Breast epithelium (tissue), 3 donors: ENCODE data around the gene PLK5.

ENCODE experiments used
- POLR2A ChIP-seq: fragments of 450-650 bp; IDR thresholded peaks from one replicate; pipeline ENCODE4 v1.6.1; 2016; ENCODE audit warnings: antibody characterized with exemption, mild to moderate bottlenecking, moderate library complexity
- TF ChIP-seq, protein P1 (sequence below), 3 donors: fragments of 450-650 bp; IDR thresholded peaks; one replicate each; pipeline ENCODE4 v1.5.1; 2016 to 2017; ENCODE audit warnings: antibody characterized with exemption in 3 of 3, mild to moderate bottlenecking in 3 of 3, moderate library complexity in 3 of 3

DNA sequence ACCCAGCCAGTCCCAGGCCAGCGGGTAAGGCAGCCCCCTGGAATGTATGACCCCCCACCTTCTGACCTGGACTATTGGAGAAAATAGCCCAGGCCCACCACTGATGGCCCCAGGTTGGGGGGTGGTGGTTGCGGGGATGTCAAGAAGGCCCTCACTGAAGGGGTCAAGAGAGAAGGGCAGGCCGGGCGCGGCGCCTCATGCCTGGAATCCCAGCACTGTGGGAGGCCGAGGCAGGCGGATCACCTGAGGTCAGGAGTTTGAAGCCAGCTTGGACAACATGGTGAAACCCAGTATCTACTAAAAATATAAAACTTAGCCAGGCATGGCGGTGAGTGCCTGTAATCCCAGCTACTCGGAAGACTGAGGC is 9.6 kb upstream of the PLK5 start:
- TF ChIP-seq, protein P1, sequence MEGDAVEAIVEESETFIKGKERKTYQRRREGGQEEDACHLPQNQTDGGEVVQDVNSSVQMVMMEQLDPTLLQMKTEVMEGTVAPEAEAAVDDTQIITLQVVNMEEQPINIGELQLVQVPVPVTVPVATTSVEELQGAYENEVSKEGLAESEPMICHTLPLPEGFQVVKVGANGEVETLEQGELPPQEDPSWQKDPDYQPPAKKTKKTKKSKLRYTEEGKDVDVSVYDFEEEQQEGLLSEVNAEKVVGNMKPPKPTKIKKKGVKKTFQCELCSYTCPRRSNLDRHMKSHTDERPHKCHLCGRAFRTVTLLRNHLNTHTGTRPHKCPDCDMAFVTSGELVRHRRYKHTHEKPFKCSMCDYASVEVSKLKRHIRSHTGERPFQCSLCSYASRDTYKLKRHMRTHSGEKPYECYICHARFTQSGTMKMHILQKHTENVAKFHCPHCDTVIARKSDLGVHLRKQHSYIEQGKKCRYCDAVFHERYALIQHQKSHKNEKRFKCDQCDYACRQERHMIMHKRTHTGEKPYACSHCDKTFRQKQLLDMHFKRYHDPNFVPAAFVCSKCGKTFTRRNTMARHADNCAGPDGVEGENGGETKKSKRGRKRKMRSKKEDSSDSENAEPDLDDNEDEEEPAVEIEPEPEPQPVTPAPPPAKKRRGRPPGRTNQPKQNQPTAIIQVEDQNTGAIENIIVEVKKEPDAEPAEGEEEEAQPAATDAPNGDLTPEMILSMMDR (IDR thresholded peaks at IDR 0.05), result no peak
- TF ChIP-seq POLR2A, result no peak
